Gastroesophageal sphincter (tissue), 4 donors: ENCODE measurements around the gene PIP4K2B. TPM values are rescaled to one million over a fixed set of nuclear protein-coding genes. Genes with fewer than 3 reads are reported as not detected.
A peak's percentile ranks its signal among the peaks of the same experiment; 100 is the strongest.

Source experiments
- ATAC-seq: fragments of 150-250 bp; one replicate; pipeline ENCODE4 v1.9.1; 2016; ENCODE audit warnings: mild to moderate bottlenecking, moderate library complexity
- H3K27ac ChIP-seq, 4 donors: fragments of 200-600 bp; sonication (generic) in 3 of 4; 1 replicate in 3 of 4; 2 replicates in 1 of 4; pipeline ENCODE4 v1.5.1; 2016 to 2019
- H3K27me3 ChIP-seq: fragments of 200-600 bp; sonication (generic); one replicate; pipeline ENCODE4 v1.5.1; 2019
- H3K36me3 ChIP-seq, 2 donors: fragments of 200-600 bp; sonication (generic); one replicate each; pipeline ENCODE4 v1.5.1; 2019; ENCODE audit warnings: control low read depth in 1 of 2
- H3K4me1 ChIP-seq, 3 donors: fragments of 200-600 bp; sonication (generic); 1 replicate in 2 of 3; 2 replicates in 1 of 3; pipeline ENCODE4 v1.5.1; 2016 to 2019; ENCODE audit warnings: control low read depth in 2 of 3
- H3K4me3 ChIP-seq, 2 donors: fragments of 200-600 bp; sonication (generic); one replicate each; pipeline ENCODE4 v1.5.1; 2019; ENCODE audit warnings: mild to moderate bottlenecking in 1 of 2, moderate library complexity in 1 of 2
- H3K9me3 ChIP-seq, 3 donors: fragments of 200-600 bp; sonication (generic); one replicate each; pipeline ENCODE4 v1.5.1; 2017 to 2019; ENCODE audit warnings: control low read depth in 2 of 3
- EP300 ChIP-seq: sonication (generic); formaldehyde crosslinking; IDR thresholded peaks from one replicate; pipeline ENCODE4 v1.6.1; 2017; ENCODE audit warnings: antibody characterized with exemption, mild to moderate bottlenecking
- POLR2A ChIP-seq, 2 donors: fragments of 450-650 bp; IDR thresholded peaks; one replicate each; pipeline ENCODE4 v1.6.1; 2017; ENCODE audit warnings: antibody characterized with exemption in 2 of 2, mild to moderate bottlenecking in 2 of 2, moderate library complexity in 1 of 2
- POLR2AphosphoS5 ChIP-seq: sonication (generic); formaldehyde crosslinking; IDR thresholded peaks from one replicate; pipeline ENCODE4 v1.6.1; 2017; ENCODE audit warnings: antibody characterized with exemption
- WGBS, 2 donors: methylation state at CpG; one replicate each; pipeline ENCODE4 v1.1.5; 2018; ENCODE audit warnings: low coverage in 1 of 2; 5-methylcytosine and 5-hydroxymethylcytosine counted together
- total RNA-seq, 4 donors: library from RNA; depleted of rRNA; stranded (reverse); fragments of >200 nt; gene quantifications; one replicate each; pipeline ENCODE4 v1.1.0, GENCODE V29; 2016
- TF ChIP-seq, protein P1 (sequence below), 4 experiments: fragments of 200-600 bp in 2 of 4; fragments of 450-650 bp in 2 of 4; sonication (generic) in 1 of 4; IDR thresholded peaks; one replicate each; pipeline ENCODE4 v1.5.1; 2017 to 2019; ENCODE audit warnings: antibody characterized with exemption in 4 of 4, mild to moderate bottlenecking in 2 of 4, moderate library complexity in 2 of 4

Gene PIP4K2B
- total RNA-seq, 4 donors from 2014 or later: 43.9 to 80.3 (median 62.1) TPM

DNA sequence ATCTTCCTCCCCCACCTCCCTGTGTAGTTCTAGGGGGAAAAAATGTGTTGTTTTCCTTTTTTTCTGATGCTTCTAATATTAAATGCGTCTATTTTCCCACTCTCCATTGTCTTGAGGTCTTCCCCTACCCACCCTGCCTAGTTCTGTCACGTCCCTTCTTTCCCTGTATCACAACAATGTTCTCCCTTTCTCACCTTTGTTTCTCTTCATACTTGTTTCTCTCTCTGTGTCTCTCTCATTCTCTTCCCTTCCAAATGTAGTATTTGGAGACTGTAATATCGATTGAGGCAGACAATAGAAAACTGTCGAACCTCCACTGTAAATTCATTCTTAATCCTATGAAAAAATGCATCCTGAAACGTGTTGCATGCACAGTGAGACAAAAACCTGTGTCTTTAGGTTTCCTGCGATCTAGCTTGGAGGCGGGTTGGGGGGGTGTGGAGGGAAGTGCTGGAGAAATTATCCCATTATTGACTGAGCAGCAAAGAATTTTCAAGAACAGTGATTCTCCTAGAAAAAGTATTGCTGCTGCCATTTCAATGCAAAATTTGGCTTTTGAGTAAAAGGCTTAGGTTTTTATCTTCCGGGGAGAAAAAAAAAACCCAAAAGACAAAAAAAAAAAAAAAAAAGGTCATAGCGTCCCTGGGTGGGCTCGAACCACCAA is 48.1 kb downstream of the PIP4K2B start:
- 7% methylated on average over 9 to 10 of the region's 10 CpGs for WGBS, 2 donors
- Histone ChIP-seq H3K9me3 (no peaks in the 10 kb centered on the region), H3K4me3 (peak overlapping the region in 1 of 2 donors; percentile 94), H3K27ac (peak overlapping the region in 3 of 4 donors; percentile 84 to 95 (median 95)), H3K36me3 (peaks cover 0 to 25% of the 10 kb centered on the region in 2 donors), H3K4me1 (peaks cover 0 to 80% (median 28%) of the 10 kb centered on the region in 3 donors), H3K27me3 (no peaks in the 10 kb centered on the region)
- TF ChIP-seq, protein P1, sequence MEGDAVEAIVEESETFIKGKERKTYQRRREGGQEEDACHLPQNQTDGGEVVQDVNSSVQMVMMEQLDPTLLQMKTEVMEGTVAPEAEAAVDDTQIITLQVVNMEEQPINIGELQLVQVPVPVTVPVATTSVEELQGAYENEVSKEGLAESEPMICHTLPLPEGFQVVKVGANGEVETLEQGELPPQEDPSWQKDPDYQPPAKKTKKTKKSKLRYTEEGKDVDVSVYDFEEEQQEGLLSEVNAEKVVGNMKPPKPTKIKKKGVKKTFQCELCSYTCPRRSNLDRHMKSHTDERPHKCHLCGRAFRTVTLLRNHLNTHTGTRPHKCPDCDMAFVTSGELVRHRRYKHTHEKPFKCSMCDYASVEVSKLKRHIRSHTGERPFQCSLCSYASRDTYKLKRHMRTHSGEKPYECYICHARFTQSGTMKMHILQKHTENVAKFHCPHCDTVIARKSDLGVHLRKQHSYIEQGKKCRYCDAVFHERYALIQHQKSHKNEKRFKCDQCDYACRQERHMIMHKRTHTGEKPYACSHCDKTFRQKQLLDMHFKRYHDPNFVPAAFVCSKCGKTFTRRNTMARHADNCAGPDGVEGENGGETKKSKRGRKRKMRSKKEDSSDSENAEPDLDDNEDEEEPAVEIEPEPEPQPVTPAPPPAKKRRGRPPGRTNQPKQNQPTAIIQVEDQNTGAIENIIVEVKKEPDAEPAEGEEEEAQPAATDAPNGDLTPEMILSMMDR (IDR thresholded peaks at IDR 0.05): no peak
- no peak for TF ChIP-seq POLR2A (IDR thresholded peaks at IDR 0.05)
- TF ChIP-seq POLR2AphosphoS5: no peak
- no peak for TF ChIP-seq EP300
- no peak for ATAC-seq

DNA sequence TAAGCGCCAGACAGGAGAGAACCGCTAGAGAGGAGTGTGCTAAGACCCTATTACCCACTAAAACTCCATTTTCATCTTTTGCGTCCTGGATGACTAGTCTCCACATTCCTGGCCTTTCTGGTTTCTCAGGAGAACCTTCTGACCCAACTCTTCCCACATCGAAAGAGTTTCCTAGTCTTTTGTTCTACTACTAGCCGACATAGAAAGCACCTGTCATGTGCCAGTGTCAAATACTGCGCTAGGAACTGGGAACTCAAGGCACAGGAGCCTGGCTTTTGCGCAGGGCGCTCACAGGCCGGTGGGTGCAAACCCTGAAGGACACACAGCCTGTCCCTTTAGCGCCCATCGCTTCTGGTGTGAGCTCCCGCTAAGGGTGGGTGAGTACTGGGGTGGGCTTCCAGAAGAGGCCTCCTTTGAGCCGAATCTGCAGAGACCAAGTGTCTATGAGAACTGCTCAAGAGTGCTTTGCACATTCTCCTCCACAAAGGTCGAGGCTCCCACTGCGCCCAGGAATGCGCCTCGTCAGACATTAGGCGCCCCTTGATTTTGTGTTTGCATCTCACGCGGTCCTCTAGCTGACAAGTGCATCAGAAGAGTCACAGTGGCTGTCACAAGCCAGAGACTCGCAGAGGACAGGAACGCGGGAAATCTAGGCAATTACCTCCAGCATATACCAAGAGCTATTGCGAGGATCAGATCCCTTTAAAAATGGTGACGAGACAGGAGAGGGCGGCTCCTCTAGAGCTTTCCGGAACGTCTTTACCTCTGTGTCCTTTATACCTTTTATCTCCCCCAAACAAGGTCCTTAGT is 48.8 kb downstream of the PIP4K2B start:
- Histone ChIP-seq H3K4me3 (peak overlapping the region in 1 of 2 donors; percentile 92), H3K4me1 (peaks cover 0 to 84% (median 30%) of the 10 kb centered on the region in 3 donors), H3K9me3 (no peaks in the 10 kb centered on the region), H3K27me3 (no peaks in the 10 kb centered on the region), H3K36me3 (peaks cover 0 to 17% of the 10 kb centered on the region in 2 donors), H3K27ac (peak overlapping the region in 3 of 4 donors; percentile 84 to 95 (median 91))
- WGBS, 2 donors: 26 to 31% methylated on average over 5 to 19 of the region's 28 CpGs
- no peak for ATAC-seq
- TF ChIP-seq POLR2AphosphoS5 (no peak), POLR2A (IDR thresholded peaks at IDR 0.05) (no peak), EP300 (no peak)
- TF ChIP-seq, protein P1 (IDR thresholded peaks at IDR 0.05): no peak

DNA sequence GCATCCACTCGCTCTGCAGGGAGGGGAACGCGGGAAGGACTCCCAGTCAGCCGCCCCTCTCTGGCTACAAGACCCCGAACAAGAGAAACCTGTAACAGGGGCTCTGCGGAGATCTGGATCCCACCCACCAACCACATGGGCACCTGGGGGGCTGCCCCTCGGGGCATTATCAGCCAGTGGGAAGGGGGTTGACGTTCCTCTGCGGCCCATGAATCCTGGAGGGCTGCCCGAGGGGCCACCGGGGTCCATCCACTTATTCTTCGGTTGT is 49.4 kb downstream of the PIP4K2B start:
- ATAC-seq: no peak
- H3K9me3 ChIP-seq: no peaks in the 10 kb centered on the region
- peaks cover 0 to 12% of the 10 kb centered on the region in 2 donors for H3K36me3 ChIP-seq
- no peaks in the 10 kb centered on the region for H3K27me3 ChIP-seq
- peak overlapping the region; percentile 92 for H3K4me3 ChIP-seq
- TF ChIP-seq EP300: no peak
- no peak for TF ChIP-seq POLR2A (IDR thresholded peaks at IDR 0.05)
- TF ChIP-seq, protein P1 (IDR thresholded peaks at IDR 0.05): no peak
- no peak for TF ChIP-seq POLR2AphosphoS5
- peaks cover 0 to 87% (median 30%) of the 10 kb centered on the region in 3 donors for H3K4me1 ChIP-seq
- WGBS, 2 donors: no CpG with 5 or more reads among the region's 12 CpGs
- H3K27ac ChIP-seq: peak overlapping the region in 3 of 4 donors; percentile 84 to 95 (median 91)

DNA sequence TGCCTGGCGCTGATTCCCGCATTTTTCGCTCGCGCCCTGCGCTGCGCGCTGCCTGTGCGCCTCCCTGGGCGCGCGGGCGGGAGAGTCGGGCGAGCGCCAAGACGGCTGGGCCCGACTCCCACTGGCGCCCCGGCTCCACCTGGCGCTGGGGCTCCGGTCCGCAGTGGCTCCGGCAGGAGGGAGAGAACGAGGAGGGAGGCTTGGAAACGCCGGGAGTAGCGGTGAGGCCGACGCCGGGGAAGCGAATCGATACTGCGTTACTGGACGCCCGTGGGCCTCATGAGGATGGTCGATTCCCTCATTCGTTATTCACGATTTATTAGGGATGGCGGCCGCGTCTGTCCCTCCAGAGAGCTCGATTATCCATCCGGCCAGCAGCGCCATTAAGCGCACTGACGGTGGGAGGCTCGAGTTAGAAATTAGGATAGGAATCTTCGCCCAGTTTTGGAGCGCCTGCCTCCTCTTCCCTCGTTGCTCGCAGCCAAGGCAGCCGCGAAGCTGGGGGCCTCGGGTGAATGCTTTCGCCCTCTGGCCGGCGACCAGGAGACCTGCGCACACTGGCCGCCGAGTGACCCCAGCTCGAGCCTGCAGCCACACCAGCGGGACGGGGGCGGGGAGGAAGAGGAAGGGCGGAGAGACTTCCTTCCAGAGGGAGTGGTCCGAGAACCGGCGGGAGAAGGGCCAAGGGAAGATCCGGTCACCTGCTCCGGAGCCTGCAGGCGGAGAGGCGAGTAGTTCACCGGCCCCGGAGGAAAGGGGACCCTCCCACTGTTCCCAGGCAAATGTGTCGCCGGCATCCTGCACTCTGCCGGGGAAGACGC is 49.9 kb downstream of the PIP4K2B start:
- peak overlapping the region; percentile 78 to 95 (median 88) for H3K27ac ChIP-seq
- WGBS, 2 donors: 0% methylated on average over 3 of the region's 79 CpGs; no CpG with 5 or more reads in 1 of the 2 donors
- peaks cover 0 to 86% (median 30%) of the 10 kb centered on the region in 3 donors for H3K4me1 ChIP-seq
- peaks cover 0 to 6% of the 10 kb centered on the region in 2 donors for H3K36me3 ChIP-seq
- TF ChIP-seq EP300 (no peak), POLR2AphosphoS5 (peak; percentile 71), POLR2A (IDR thresholded peaks at IDR 0.05) (peak; percentile 61 to 62)
- TF ChIP-seq, protein P1 (IDR thresholded peaks at IDR 0.05): peak in 2 of 4 experiments; percentile 2 to 35
- no peaks in the 10 kb centered on the region for H3K9me3 ChIP-seq
- peak overlapping the region; percentile 92 for H3K4me3 ChIP-seq
- H3K27me3 ChIP-seq: no peaks in the 10 kb centered on the region
- peak; percentile 44 for ATAC-seq
